HL-60/S4 treated with retinoic acid at 250 ng/mL for 4 days and 3 days (cell line): Measurements from ENCODE around the gene PIK3C2A.

ENCODE experiments used
- in situ Hi-C: fragments of 300-500 bp; cut with MboI; formaldehyde crosslinking; loops from 2 replicates; pipeline ENCODE4 v1.7.0; 2022; ENCODE audit warnings: low sequenced_read_pairs

The PIK3C2A gene

DNA sequence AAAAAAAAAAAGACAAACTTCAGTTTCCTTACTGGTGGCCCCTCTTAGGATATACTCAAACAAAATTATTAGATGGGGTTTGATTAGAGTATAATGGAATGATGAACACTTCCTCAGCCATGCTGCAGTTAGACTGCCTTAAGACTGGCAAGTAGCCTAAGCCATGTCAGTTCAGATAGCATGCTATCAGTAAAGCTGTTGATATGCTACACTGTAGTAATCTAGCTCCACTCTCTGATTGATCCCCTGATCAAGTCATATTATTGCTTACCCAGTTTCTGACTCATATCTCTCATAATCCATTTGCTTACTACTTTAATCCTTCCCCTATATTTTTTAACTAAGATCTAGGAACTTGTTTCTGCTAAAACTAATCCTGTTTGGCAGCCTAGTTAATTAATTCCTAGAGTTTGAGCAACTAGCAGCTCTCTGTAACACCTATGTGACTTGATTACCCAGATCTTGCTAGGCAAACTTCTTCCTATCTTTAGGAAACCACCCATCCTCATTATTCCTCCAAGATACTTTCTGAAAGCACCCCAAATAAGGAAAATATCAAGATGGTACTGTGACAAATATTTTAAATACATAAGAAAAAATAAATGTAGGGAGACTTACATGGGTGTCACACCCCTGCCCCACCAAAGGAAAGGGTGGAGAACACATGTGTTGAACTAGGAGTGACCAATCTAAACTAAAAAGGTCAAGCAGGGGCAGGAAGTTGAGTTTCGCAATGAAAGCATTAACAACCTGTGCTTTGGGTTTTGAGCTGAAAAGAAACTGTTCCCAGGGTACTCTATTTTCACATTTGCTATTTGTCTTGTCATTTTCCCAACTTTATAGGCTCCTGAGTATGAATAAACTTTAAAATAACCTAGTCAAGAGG, 43.2 kb downstream of the PIK3C2A start:
- in situ Hi-C loops = no loop called here

DNA sequence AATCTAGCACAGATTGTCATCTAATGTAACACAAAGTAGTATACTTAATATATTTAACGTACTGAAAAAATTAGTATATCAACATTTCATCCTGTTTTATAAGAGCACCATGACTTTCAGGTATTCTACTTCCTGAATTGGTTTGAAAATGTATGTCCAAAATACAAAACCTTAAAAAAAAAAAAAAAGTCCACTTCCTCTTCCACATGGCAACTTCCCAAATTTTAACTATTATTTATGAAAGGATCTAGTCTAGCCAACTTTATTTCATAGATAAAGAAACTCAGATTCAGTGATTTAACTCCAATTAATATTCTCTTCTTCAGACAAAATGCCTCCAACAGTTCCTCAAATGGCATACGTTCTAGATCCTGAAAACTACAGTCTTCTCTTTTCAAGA, 44.0 kb downstream of the PIK3C2A start:
- in situ Hi-C loops = no loop called here

DNA sequence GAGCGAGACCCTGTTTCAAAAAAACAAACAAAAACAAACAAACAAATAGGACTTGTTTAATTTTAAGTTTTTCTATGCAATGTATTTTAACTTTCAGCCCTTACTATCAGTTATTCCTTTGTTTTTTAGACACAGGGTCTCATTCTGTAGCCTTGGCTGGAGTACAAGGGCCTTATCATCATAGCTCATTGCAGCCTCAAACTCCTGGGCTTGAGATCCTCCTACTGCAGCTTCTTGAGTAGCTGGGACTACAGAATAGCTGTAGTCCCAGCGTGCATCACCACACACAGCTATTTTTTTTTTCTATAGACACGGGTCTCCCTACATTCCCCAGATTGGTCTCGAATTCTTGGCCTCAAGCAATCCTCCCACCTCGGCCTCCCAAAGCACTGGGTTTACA, 44.5 kb downstream of the PIK3C2A start:
- in situ Hi-C loops = no loop called here

DNA sequence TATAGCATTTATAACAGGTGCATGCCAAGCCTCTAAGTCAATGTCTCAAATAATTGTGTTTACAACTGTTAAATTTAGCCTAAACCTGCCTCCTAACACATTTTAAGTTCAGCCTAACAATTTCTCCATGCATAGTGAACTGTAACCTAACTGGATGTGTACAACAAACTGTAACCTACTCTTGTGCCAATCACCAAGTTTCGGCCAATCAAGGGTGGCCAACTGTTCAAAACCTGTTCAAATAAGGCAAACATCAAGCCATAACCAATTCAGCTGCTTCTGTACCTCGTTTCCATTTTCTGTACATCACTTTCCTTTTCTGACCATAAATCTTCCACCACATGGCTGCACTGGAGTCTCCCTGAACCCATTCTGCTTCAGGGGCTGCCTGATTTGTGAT, 45.4 kb downstream of the PIK3C2A start:
- in situ Hi-C loops = no loop called here

DNA sequence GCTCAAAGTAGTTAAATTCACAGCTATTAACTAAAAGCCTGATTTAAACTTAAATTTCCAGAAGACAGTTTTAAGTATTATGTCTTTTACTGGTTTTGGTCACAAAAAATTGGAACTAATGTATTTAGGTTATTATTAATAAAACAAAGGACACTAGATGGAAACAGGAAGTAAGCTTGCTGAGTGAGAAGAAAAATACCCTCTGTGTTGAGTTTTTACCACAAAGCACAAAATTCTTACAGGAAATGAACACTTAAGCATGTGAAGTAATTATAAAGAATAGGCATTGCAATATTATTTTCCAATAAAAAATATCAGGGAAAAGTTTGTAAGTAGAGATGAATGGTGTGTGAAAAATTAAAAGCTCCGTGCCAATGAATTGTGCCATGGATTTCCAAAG, 46.3 kb downstream of the PIK3C2A start:
- in situ Hi-C loops = no loop called here

DNA sequence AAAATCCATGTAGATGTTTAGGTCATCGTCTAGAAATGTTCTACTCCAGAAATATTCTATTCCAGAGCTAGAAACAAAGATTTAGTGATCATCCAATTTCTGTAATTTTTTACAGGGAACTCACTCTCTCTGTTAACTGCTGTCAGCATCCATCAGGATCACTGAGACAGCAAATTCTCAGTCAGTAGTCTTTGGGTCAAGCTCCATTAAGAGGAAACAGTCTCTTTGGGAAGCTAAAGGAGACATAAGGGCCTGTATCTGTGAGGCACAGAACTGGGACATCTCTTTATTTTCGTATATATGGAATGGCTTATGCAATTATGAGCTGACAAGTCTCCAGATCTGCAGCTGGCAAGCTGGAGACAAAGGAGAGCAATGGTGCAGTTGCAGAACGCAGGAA, 48.3 kb downstream of the PIK3C2A start:
- in situ Hi-C loops = no loop called here
